ENCODE results near the gene AIFM1. TPM values are rescaled to one million over a fixed set of nuclear protein-coding genes. Genes with fewer than 3 reads are reported as not detected.

The AIFM1 gene
- total RNA-seq, 1 donor from 2014 or later: 29.1 TPM

GRCh38 chrX:130184857-130185256 lies 19.2 kb upstream of the AIFM1 start:
- TF ChIP-seq CTCF (IDR thresholded peaks at IDR 0.05; ENCODE audit: partially characterized antibody, unreplicated experiment): no peak
- H3K9me3 Mint-ChIP-seq (ENCODE audit: unreplicated experiment): peaks cover 3% of the 10 kb centered on the region
- no peak overlapping the region for H3K4me3 Mint-ChIP-seq (ENCODE audit: unreplicated experiment)

GRCh38 chrX:130184168-130184567 lies 18.5 kb upstream of the AIFM1 start:
- Mint-ChIP-seq H3K27me3 (ENCODE audit: unreplicated experiment) (peaks cover 3% of the 10 kb centered on the region), H3K36me3 (ENCODE audit: unreplicated experiment) (no peaks in the 10 kb centered on the region), H3K4me3 (ENCODE audit: unreplicated experiment) (no peak overlapping the region), H3K4me1 (ENCODE audit: low read depth, unreplicated experiment) (peaks cover 3% of the 10 kb centered on the region), H3K9me3 (ENCODE audit: unreplicated experiment) (peaks cover 3% of the 10 kb centered on the region), H3K27ac (ENCODE audit: unreplicated experiment) (no peak overlapping the region)
- no peak for TF ChIP-seq CTCF (IDR thresholded peaks at IDR 0.05; ENCODE audit: partially characterized antibody, unreplicated experiment)
- DNase-seq: no peak

More at GRCh38 chrX:130184857-130185256, 19.2 kb upstream of the AIFM1 start:
- DNase-seq: no peak
- peaks cover 1% of the 10 kb centered on the region for H3K27me3 Mint-ChIP-seq (ENCODE audit: unreplicated experiment)
- H3K36me3 Mint-ChIP-seq (ENCODE audit: unreplicated experiment): no peaks in the 10 kb centered on the region
- no peak overlapping the region for H3K27ac Mint-ChIP-seq (ENCODE audit: unreplicated experiment)
- peaks cover 3% of the 10 kb centered on the region for H3K4me1 Mint-ChIP-seq (ENCODE audit: low read depth, unreplicated experiment)

- no peak overlapping the region for H3K27ac Mint-ChIP-seq (ENCODE audit: unreplicated experiment)
- peaks cover 3% of the 10 kb centered on the region for H3K27me3 Mint-ChIP-seq (ENCODE audit: unreplicated experiment)
- peaks cover 2% of the 10 kb centered on the region for H3K9me3 Mint-ChIP-seq (ENCODE audit: unreplicated experiment)
- peak overlapping the region; percentile 19 for H3K4me3 Mint-ChIP-seq (ENCODE audit: unreplicated experiment)
- no peaks in the 10 kb centered on the region for H3K36me3 Mint-ChIP-seq (ENCODE audit: unreplicated experiment)
- no peak for TF ChIP-seq CTCF (IDR thresholded peaks at IDR 0.05; ENCODE audit: partially characterized antibody, unreplicated experiment)
- H3K4me1 Mint-ChIP-seq (ENCODE audit: low read depth, unreplicated experiment): no peaks in the 10 kb centered on the region
- DNase-seq: no peak
These were observed 14.1 kb upstream of the AIFM1 start for GRCh38 chrX:130179579-130180215.

GRCh38 chrX:130179170-130179569 lies 13.5 kb upstream of the AIFM1 start:
- Mint-ChIP-seq H3K4me3 (ENCODE audit: unreplicated experiment) (no peak overlapping the region), H3K27ac (ENCODE audit: unreplicated experiment) (no peak overlapping the region)

More at GRCh38 chrX:130179170-130179569, 13.5 kb upstream of the AIFM1 start:
- H3K9me3 Mint-ChIP-seq (ENCODE audit: unreplicated experiment): peaks cover 2% of the 10 kb centered on the region
- peaks cover 3% of the 10 kb centered on the region for H3K27me3 Mint-ChIP-seq (ENCODE audit: unreplicated experiment)
- no peak for TF ChIP-seq CTCF (IDR thresholded peaks at IDR 0.05; ENCODE audit: partially characterized antibody, unreplicated experiment)
- no peaks in the 10 kb centered on the region for H3K36me3 Mint-ChIP-seq (ENCODE audit: unreplicated experiment)
- DNase-seq: no peak
- peaks cover 1% of the 10 kb centered on the region for H3K4me1 Mint-ChIP-seq (ENCODE audit: low read depth, unreplicated experiment)

Measured in glutamatergic neuron (in vitro differentiated cells).